HEK293T (cell line): ENCODE results near the gene RBM3.

Experiments
- BHLHE40 ChIP-seq: fragments of 450-650 bp; IDR thresholded peaks from 2 replicates; pipeline ENCODE4 v1.6.1; 2016; ENCODE audit warnings: mild to moderate bottlenecking, moderate library complexity, borderline replicate concordance
- CTBP1 ChIP-seq: fragments of 450-650 bp; IDR thresholded peaks from 2 replicates; pipeline ENCODE4 v1.6.1; 2016; ENCODE audit warnings: borderline replicate concordance
- FOXK2 ChIP-seq: fragments of 450-650 bp; IDR thresholded peaks from 2 replicates; pipeline ENCODE4 v1.6.1; 2016; ENCODE audit warnings: mild to moderate bottlenecking
- FOXM1 ChIP-seq: fragments of 450-650 bp; IDR thresholded peaks from 2 replicates; pipeline ENCODE4 v1.6.1; 2017; ENCODE audit warnings: mild to moderate bottlenecking, borderline replicate concordance
- SP1 ChIP-seq: fragments of 450-650 bp; IDR thresholded peaks from 2 replicates; pipeline ENCODE4 v1.6.1; 2017
- SUZ12 ChIP-seq: fragments of 450-650 bp; IDR thresholded peaks from 2 replicates; pipeline ENCODE4 v1.6.1; 2016; ENCODE audit warnings: mild to moderate bottlenecking
- ZNF384 ChIP-seq: fragments of 450-650 bp; IDR thresholded peaks from 2 replicates; pipeline ENCODE4 v1.6.1; 2016

DNA sequence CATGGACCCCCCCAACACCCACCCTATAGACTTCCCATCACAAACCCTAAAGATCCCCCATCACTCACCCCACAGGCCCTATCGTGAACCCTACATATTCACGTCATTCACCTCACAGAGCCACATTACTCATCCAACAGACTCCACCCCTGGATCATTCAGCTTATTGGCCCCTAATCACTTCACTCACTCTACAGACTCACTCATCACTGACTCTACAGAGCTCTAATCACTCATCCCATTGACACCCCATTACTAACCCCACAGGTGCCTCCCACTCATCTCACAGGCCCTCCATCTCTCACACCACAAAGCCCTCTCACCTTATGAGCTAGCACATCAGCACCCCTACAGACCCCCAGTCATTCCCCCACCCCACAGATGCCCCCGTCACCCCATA, 41.1 kb upstream of the RBM3 start:
- TF ChIP-seq SP1 (no peak), BHLHE40 (no peak), FOXM1 (no peak), ZNF384 (no peak), SUZ12 (no peak), FOXK2 (no peak), CTBP1 (no peak)
